ENCODE data around the gene INPP5A. TPM values are rescaled to one million over a fixed set of nuclear protein-coding genes. Genes with fewer than 3 reads are reported as not detected.

INPP5A gene
- total and polyA plus RNA-seq, 10 of the 15 experiments (the other 5 are each of a cell fraction or from before 2014, with no cell fraction given), result 0.52 to 15.0 (median 6.3) TPM

GRCh38 chr10:132798876-132799275 is 261.3 kb downstream of the INPP5A start:
- no peak overlapping the region for H3K9ac ChIP-seq (ENCODE audit: control insufficient read depth, insufficient read depth, low read length)
- no peak overlapping the region for H3K4me3 ChIP-seq
- no peak overlapping the region for H3K27ac ChIP-seq (ENCODE audit: control insufficient read depth, insufficient read depth)
- H3K36me3 ChIP-seq (ENCODE audit: control insufficient read depth in 2 of 2, insufficient read depth in 2 of 2, low read length in 1 of 2), result no peaks in the 10 kb centered on the region
- FAIRE-seq (no peak), ATAC-seq (no peak), DNase-seq (ENCODE audit: low read depth, low spot score) (no peak)
- H3K79me2 ChIP-seq (ENCODE audit: control insufficient read depth, insufficient read depth, low read length), result no peaks in the 10 kb centered on the region
- no peaks in the 10 kb centered on the region for H3K4me1 ChIP-seq (ENCODE audit: control insufficient read depth, insufficient read depth, low read length)
- H4K20me1 ChIP-seq (ENCODE audit: control insufficient read depth, insufficient read depth), result no peaks in the 10 kb centered on the region
- CTCF ChIA-PET, result no interaction called here
- H2AFZ ChIP-seq (ENCODE audit: control insufficient read depth, low read depth, low read length), result no peak overlapping the region
- SMC1A ChIA-PET (ENCODE audit: uncharacterized antibody, unreplicated experiment), result no interaction called here
- no peak overlapping the region for H3K4me2 ChIP-seq (ENCODE audit: control insufficient read depth, insufficient read depth)
- POLR2A ChIA-PET, result no interaction called here
- peaks cover 2% of the 10 kb centered on the region; the same call in 1 of the 3 replicates for H3K9me3 ChIP-seq (replicated peaks; ENCODE audit: control insufficient read depth, insufficient read depth, low read length)
- WGBS (ENCODE audit: insufficient coverage, insufficient replicate concordance, low lambda C conversion rate, missing lambda C conversion rate), result 65% methylated on average over 15 of the region's 15 CpGs
- RAD21 ChIA-PET (ENCODE audit: unreplicated experiment), result no interaction called here
- intact Hi-C loops (cut with micrococcal nuclease; ENCODE audit: unreplicated experiment), result no loop called here
- no peaks in the 10 kb centered on the region for H3K27me3 ChIP-seq (replicated peaks in 1 of 2; ENCODE audit: control insufficient read depth in 2 of 2, insufficient read depth in 2 of 2, low read length in 1 of 2)
- no TSS peak for BruUV-seq (replicated peaks)
- in situ Hi-C loops (cut with MboI), result no loop called here
- TF ChIP-seq TAF1 (IDR thresholded peaks at IDR 0.05; ENCODE audit: borderline replicate concordance, low read depth, low read length), result no peak
- no peak for TF ChIP-seq TCF3 (IDR thresholded peaks at IDR 0.05; ENCODE audit: borderline replicate concordance, insufficient read depth, low read depth, low read length)
- no peak for TF ChIP-seq ZNF274 (IDR thresholded peaks at IDR 0.05; ENCODE audit: insufficient read depth, insufficient read length)
- no peak for TF ChIP-seq PBX3 (IDR thresholded peaks at IDR 0.05; ENCODE audit: insufficient replicate concordance, low read depth, low read length)
- TF ChIP-seq EP300 (IDR thresholded peaks at IDR 0.05; ENCODE audit: borderline replicate concordance in 1 of 2, control insufficient read depth in 1 of 2, low read depth in 2 of 2, low read length in 2 of 2), result no peak
- no peak for TF ChIP-seq REST (IDR thresholded peaks at IDR 0.05; ENCODE audit: low read depth, low read length)
- no peak for TF ChIP-seq YY1 (IDR thresholded peaks at IDR 0.05; ENCODE audit: low read depth, low read length)
- TF ChIP-seq IRF3 (IDR thresholded peaks at IDR 0.05), result no peak
- TF ChIP-seq MEF2B (IDR thresholded peaks at IDR 0.05; ENCODE audit: partially characterized antibody, poor library complexity, severe bottlenecking), result no peak
- no peak for TF ChIP-seq SKIL (IDR thresholded peaks at IDR 0.05; ENCODE audit: low read depth, poor library complexity, severe bottlenecking)
- no peak for TF ChIP-seq SMAD1 (IDR thresholded peaks at IDR 0.05; ENCODE audit: low read depth, partially characterized antibody)
- no peak for TF ChIP-seq POU2F2 (IDR thresholded peaks at IDR 0.05; ENCODE audit: borderline replicate concordance, low read depth, low read length)

Data from GM12878 (cell line).